ENCODE measurements around the gene LYPD1. TPM values are rescaled to one million over a fixed set of nuclear protein-coding genes. Genes with fewer than 3 reads are reported as not detected.

LYPD1 gene
- polyA plus RNA-seq, 3 donors from 2014 or later, result not detected

DNA sequence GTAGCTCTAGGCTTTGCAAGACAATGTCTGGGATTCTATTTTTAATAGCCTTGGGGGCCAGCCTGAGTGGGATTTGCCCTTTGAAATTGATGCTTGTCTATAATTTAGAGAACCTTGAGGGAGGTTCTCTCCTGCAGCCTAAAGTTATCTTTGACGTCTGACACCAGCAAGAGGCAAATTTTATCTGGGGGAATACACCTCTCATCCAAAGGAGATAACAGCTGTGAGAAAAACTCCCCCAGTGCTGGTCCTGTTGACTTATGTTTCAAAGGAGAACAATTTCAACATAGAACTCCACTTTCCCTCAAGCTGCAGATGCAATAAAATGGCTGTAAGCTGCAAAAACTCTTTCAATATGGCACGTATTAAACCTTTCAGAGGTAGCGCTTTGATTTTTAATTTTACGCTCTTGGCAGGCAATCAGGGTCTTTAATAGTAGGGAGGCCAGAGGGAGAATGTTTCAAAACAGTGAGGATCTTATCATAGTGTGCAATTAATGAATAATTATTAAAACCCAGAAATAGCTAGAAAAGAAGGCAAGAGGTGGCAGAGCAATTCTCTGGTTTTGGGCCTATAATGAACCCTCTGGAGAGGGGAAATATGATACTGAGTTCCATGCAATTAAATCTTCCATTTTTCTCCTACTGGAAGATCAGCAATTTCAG lies 62.4 kb downstream of the LYPD1 start:
- Mint-ChIP-seq H3K4me3 (no peak overlapping the region), H3K9me3 (peaks cover 0 to 10% (median 4%) of the 10 kb centered on the region in 6 donors), H3K27ac (no peak overlapping the region), H3K36me3 (peaks cover 0 to 3% (median 0%) of the 10 kb centered on the region in 3 donors), H3K4me1 (no peaks in the 10 kb centered on the region), H3K27me3 (ENCODE audit: low read depth in 3 of 3) (no peaks in the 10 kb centered on the region)
- DNase-seq, result no peak

DNA sequence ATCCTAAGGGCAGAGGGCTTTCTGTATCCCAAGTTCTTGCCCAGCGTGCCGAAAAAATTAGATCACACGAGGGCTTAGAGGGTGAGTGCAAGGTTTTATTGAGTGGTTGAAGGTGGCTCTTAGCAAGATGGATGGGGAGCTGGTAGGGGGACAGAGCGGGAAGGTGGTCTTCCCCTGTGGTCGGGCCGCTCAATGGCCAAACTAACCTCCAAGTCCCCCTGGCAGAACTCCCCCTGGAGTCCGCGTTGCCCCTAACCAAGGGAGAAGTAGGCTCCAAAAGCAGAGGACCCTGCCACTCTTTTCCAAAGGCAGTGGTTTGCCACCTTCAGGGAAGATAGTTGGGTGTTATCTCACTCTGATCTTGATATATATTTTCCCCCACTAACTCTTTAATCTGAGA lies 63.4 kb downstream of the LYPD1 start:
- no peak overlapping the region for H3K27ac Mint-ChIP-seq
- H3K27me3 Mint-ChIP-seq (ENCODE audit: low read depth in 3 of 3), result no peaks in the 10 kb centered on the region
- peaks cover 0 to 9% (median 4%) of the 10 kb centered on the region in 6 donors for H3K9me3 Mint-ChIP-seq
- no peak overlapping the region for H3K4me3 Mint-ChIP-seq
- H3K36me3 Mint-ChIP-seq, result peaks cover 0 to 3% (median 0%) of the 10 kb centered on the region in 3 donors
- DNase-seq, result no peak
- H3K4me1 Mint-ChIP-seq, result no peaks in the 10 kb centered on the region

DNA sequence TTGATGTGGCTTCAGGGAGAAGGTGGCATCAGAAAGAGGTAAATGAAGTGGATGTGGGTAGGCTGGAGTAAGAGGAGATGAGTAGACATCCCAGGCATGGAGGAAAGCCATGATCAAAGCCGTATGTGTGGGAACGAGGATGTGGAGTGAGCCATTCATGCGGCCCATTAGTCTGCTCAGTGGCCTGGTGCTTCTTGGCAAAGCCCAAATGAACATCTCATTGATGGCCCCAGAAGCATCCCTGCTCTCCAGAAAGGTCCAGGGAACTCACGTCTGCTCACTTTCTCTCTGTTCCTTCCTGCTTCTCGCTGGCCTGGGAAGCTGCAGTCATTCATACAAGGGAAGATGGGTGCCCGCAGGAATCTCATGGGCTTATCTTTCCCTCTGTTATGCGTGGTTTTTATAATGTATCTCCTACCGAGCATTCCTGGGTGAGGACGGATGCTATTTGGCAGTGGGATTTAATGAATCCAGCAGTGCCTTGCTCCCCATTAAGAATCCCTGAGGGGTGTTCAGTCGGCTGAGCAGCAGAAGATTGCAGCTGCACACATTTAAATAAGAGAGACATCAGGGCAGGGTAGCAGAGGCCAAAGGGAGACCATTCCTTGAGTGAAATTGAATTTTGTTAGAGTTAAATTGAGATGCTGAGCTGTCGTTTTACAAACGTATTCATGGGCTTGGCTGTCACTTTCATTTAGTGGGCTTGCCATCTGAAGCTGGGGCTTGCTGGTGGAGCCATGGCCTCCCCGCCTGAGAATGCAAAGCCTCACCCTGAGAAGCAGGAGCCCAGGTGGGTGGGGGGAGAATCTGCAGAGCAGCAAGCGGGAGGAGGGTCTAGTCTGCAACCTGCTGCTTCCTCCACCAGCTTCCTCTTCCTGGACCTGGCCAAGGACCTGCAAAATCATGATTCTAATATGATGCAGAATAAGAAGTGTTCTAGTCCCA lies 64.5 kb downstream of the LYPD1 start:
- Mint-ChIP-seq H3K9me3 (peaks cover 2 to 13% (median 5%) of the 10 kb centered on the region in 6 donors), H3K27me3 (ENCODE audit: low read depth in 3 of 3) (peaks cover 0 to 3% (median 0%) of the 10 kb centered on the region in 3 donors), H3K4me1 (no peaks in the 10 kb centered on the region), H3K36me3 (peaks cover 0 to 3% (median 0%) of the 10 kb centered on the region in 3 donors), H3K4me3 (no peak overlapping the region), H3K27ac (no peak overlapping the region)
- no peak for DNase-seq

DNA sequence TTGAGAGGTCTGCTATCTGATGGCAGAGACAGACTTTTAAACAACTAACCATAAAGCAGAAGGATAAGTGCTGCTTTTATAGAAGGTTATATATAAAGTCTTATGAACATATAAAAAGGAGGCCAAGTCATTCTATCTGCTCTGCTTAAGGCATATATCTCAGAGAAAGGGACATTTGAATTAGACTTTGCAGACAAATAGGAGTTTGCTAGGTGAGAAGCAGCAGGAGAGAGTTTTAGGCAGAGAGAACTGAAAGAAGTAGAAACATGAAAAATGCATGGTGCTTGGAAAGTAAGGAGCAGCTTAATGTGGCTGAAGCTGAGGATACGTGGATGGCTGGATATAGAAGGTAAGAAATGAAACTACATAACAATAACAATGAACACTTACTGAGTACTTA lies 65.4 kb downstream of the LYPD1 start:
- peaks cover 0 to 3% (median 0%) of the 10 kb centered on the region in 3 donors for H3K36me3 Mint-ChIP-seq
- H3K27ac Mint-ChIP-seq, result no peak overlapping the region
- H3K4me1 Mint-ChIP-seq, result no peaks in the 10 kb centered on the region
- H3K27me3 Mint-ChIP-seq (ENCODE audit: low read depth in 3 of 3), result peaks cover 0 to 3% (median 0%) of the 10 kb centered on the region in 3 donors
- H3K9me3 Mint-ChIP-seq, result peaks cover 2 to 16% (median 8%) of the 10 kb centered on the region in 6 donors
- no peak overlapping the region for H3K4me3 Mint-ChIP-seq
- no peak for DNase-seq

DNA sequence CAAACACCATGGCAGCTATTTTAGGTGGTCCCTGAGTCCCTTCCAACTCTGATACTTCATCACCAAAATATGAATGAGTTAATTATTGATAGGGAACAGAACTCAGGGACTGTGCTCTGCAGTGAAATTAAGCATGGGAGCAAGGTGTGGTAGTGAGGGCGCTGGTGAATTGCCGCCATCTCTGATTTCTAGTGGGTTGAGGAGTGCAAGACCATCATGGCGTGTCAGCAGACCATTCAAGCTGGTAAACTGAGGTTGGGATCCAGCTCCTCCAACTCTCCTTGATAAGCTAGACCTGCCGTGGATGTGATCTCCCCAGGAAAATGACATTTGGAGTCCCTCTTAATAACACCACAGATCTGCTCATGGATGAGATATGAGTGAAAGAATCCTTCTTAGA lies 70.4 kb downstream of the LYPD1 start:
- H3K27ac Mint-ChIP-seq, result no peak overlapping the region
- peaks cover 0 to 3% (median 0%) of the 10 kb centered on the region in 3 donors for H3K27me3 Mint-ChIP-seq (ENCODE audit: low read depth in 3 of 3)
- H3K36me3 Mint-ChIP-seq, result peaks cover 0 to 4% (median 0%) of the 10 kb centered on the region in 3 donors
- H3K4me3 Mint-ChIP-seq, result no peak overlapping the region
- peaks cover 6 to 19% (median 12%) of the 10 kb centered on the region in 6 donors for H3K9me3 Mint-ChIP-seq
- DNase-seq, result no peak
- H3K4me1 Mint-ChIP-seq, result no peaks in the 10 kb centered on the region

DNA sequence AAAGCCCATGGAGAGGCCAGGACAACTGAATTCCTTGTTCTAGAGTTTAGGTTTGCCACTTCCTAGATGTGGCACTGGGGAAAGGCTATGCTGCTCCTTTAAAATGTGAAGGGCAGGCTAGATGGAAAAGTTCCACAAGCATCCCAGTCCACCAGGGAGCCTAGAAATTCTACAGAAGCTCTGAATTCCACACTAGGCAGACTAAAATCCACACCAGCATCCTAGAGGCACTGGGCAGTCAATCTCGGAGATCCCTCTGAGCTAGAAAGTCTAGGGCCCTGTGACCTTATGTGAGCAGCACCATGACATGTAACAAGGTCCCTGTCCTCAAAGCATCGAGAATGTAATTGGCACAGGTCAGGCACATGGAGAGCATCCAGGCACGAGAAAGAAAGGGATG lies 71.5 kb downstream of the LYPD1 start:
- Mint-ChIP-seq H3K9me3 (peaks cover 6 to 22% (median 15%) of the 10 kb centered on the region in 6 donors), H3K27ac (no peak overlapping the region), H3K4me3 (no peak overlapping the region), H3K27me3 (ENCODE audit: low read depth in 3 of 3) (peaks cover 0 to 3% (median 0%) of the 10 kb centered on the region in 3 donors), H3K36me3 (peaks cover 0 to 4% (median 0%) of the 10 kb centered on the region in 3 donors), H3K4me1 (no peaks in the 10 kb centered on the region)
- DNase-seq, result no peak

DNA sequence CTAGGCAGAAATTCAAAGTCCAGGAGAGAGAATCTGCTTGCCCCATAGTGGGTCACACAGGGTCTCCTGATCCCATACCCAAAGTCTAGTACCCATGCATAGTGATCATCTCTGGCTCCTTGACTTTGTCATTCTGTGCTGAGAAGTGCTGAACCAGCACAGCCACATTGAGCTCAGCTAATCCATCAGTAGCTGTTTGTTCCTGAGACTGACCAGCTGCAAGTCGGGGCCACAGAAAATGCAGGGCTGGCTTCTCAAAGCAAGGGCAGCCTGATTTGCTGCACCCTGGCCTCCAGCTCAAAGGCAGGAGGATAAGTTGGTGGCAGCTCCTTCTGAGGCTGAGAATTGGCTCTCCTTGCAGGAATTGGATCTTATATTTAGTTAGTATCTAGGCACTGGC lies 72.2 kb downstream of the LYPD1 start:
- H3K4me3 Mint-ChIP-seq, result no peak overlapping the region
- H3K27ac Mint-ChIP-seq, result no peak overlapping the region
- peaks cover 0 to 4% (median 0%) of the 10 kb centered on the region in 3 donors for H3K36me3 Mint-ChIP-seq
- peaks cover 6 to 27% (median 13%) of the 10 kb centered on the region in 6 donors for H3K9me3 Mint-ChIP-seq
- no peak for DNase-seq
- peaks cover 0 to 3% (median 0%) of the 10 kb centered on the region in 3 donors for H3K27me3 Mint-ChIP-seq (ENCODE audit: low read depth in 3 of 3)
- no peaks in the 10 kb centered on the region for H3K4me1 Mint-ChIP-seq

DNA sequence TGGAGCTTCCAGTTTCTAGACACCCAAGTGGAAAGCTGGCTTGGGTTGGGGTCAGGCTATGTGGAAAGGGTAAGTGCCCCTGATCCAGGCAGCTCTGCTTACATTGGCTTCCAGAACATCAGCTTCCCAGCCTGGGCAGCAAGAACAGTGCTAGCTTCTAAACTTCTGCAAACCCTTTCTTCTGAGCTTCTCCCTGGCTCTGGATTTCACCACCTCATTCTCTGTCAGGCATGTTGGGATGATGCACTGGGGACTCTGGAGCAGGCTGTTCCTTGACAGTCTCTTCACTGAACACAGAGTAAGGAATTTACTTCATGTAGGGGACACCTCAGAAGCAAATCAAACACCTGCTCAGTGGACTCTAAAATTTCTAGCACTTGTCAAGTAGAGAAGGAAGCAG lies 72.8 kb downstream of the LYPD1 start:
- H3K36me3 Mint-ChIP-seq, result peaks cover 0 to 4% (median 0%) of the 10 kb centered on the region in 3 donors

DNA sequence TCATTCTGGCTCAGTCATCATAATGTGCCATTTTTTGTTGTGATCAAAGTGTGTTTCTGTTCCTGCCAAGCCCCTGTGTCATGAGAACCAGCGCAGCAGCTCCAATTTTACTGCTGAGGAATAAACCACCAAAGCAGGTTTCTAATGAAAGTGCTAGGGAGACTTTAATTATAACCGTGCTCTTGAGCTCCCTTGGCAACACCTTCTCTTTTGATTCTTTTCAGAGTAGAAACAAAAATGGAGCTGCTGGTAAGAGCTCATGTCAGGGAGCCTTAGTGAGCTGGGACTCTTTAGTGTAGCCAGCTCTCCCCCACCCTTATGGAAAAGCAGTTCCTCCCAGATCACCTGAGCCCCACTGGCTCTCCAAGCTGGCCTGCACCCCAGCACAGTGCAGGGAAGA lies 74.3 kb downstream of the LYPD1 start:
- H3K9me3 Mint-ChIP-seq, result peaks cover 5 to 34% (median 16%) of the 10 kb centered on the region in 6 donors
- H3K27ac Mint-ChIP-seq, result no peak overlapping the region
- H3K36me3 Mint-ChIP-seq, result peaks cover 0 to 4% (median 0%) of the 10 kb centered on the region in 3 donors
- H3K4me3 Mint-ChIP-seq, result no peak overlapping the region
- no peak for DNase-seq
- no peaks in the 10 kb centered on the region for H3K27me3 Mint-ChIP-seq (ENCODE audit: low read depth in 3 of 3)
- no peaks in the 10 kb centered on the region for H3K4me1 Mint-ChIP-seq

More for the DNA sequence above, 72.8 kb downstream of the LYPD1 start:
- H3K4me3 Mint-ChIP-seq, result no peak overlapping the region
- H3K27me3 Mint-ChIP-seq (ENCODE audit: low read depth in 3 of 3), result peaks cover 0 to 3% (median 0%) of the 10 kb centered on the region in 3 donors
- H3K4me1 Mint-ChIP-seq, result no peaks in the 10 kb centered on the region
- no peak for DNase-seq
- peaks cover 7 to 29% (median 13%) of the 10 kb centered on the region in 6 donors for H3K9me3 Mint-ChIP-seq
- no peak overlapping the region for H3K27ac Mint-ChIP-seq

DNA sequence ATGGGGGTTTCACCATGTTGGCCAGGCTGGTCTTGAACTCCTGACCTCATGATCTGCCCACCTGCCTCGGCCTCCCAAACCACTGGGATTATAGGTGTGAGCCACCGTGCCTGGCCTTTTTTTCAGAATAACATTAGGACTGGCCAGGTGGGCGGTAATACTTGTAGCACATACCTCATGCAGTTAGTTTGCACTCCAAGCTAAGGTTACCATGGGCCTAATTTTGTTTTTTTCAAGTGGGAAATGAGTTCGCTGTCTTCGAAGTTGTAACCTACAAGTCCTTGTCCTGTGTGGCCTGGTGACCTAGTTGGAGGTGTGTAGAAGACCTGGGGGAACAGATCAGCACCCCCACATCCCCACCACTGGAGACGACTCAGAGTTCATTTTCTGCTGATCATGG lies 74.8 kb downstream of the LYPD1 start:
- Mint-ChIP-seq H3K9me3 (peaks cover 9 to 38% (median 17%) of the 10 kb centered on the region in 6 donors), H3K27me3 (ENCODE audit: low read depth in 3 of 3) (no peaks in the 10 kb centered on the region), H3K27ac (no peak overlapping the region), H3K36me3 (peaks cover 0 to 4% (median 0%) of the 10 kb centered on the region in 3 donors), H3K4me1 (no peaks in the 10 kb centered on the region), H3K4me3 (no peak overlapping the region)
- no peak for DNase-seq
